Measurements from ENCODE around the gene TMEM132D.

TMEM132D gene

DNA sequence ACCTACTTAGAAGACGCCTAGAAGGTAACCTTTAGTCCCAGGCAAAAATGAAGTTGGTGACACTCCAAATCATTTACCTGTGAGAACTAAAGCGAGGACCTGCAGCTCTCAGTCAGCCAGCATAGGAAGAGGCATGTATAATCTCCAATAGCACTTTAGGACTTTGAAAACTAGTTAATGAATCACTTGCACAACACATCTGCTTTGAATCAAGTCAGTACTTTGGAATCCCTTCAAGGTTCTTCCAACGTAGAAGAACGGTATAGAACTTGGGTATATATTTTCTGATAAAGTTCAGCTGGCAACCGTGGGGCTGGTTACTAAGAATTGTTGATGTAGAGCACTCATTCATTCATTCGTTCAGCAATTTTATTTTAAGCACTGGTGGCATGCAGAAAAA is 251.9 kb downstream of the TMEM132D start:
- Histone ChIP-seq H3K27ac (no peak overlapping the region), H3K4me3 (no peak overlapping the region), H3K27me3 (no peaks in the 10 kb centered on the region), H3K4me2 (no peak overlapping the region), H3K4me1 (no peaks in the 10 kb centered on the region), H3K36me3 (no peaks in the 10 kb centered on the region), H3K9ac (no peak overlapping the region), H4K20me1 (no peaks in the 10 kb centered on the region), H3K9me3 (no peaks in the 10 kb centered on the region; the same call in 1 of the 2 replicates)
- TF ChIP-seq Cebpa-rat (IDR thresholded peaks at IDR 0.05): no peak

DNA sequence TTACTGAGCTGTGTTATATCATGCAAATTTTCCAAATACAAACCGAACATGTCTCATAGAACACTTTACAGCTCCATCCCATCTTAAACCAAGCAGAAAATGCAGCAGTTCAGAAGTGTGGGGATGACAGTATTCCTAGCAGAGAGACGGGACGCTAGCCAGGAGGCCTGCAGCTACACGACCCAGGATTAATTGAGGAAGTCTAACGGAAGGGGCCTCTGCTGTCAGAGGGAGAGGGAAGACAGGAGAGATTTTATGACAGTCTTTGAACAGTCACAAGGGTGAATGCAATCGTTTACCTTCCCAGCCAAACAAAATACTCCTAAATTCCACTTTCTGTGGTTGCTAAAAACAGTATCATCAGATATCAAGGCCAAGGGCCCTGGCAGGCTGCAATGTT is 261.9 kb downstream of the TMEM132D start:
- no peak for TF ChIP-seq Cebpa-rat (IDR thresholded peaks at IDR 0.05)
- Histone ChIP-seq H3K4me3 (no peak overlapping the region), H3K36me3 (no peaks in the 10 kb centered on the region), H3K4me2 (no peak overlapping the region), H3K4me1 (no peaks in the 10 kb centered on the region), H3K27me3 (no peaks in the 10 kb centered on the region), H3K27ac (no peak overlapping the region), H3K9ac (no peak overlapping the region), H4K20me1 (no peaks in the 10 kb centered on the region), H3K9me3 (peaks cover 5% of the 10 kb centered on the region; the same call in 1 of the 2 replicates)

DNA sequence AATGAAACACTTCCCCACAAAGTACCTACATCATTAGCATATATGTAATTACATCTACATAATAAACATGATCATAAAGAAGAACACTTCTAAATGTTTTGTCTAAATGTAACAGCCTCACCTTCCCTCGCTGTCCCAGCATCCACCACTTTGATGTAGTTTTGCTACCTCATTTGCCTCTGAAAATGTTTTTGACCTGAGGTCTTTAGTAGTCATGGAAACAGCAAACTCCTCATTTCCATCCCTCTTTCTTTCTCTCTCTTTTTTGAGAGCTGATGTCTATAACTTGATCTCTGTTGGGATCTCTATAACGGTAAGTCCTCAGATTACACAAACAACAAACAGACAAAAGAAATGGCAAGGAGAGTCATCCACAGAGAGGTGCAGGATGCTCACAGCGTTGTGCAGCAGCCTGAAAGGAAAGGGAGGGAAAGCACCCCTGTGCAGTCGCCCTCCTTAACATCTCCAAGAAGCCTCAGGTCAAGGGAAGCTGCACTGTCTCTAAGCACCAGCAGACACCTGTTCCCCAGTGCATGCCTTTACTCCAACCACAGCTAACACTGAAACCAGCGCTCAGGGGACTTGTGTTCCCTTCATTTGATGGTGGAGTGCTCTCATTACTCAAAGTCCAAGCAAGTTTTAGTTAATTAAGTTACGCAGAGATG is 268.7 kb downstream of the TMEM132D start:
- no peaks in the 10 kb centered on the region for H3K4me1 ChIP-seq
- H4K20me1 ChIP-seq: no peaks in the 10 kb centered on the region
- no peak for TF ChIP-seq Cebpa-rat (IDR thresholded peaks at IDR 0.05)
- H3K36me3 ChIP-seq: no peaks in the 10 kb centered on the region
- H3K27ac ChIP-seq: no peak overlapping the region
- peaks cover 5% of the 10 kb centered on the region; the same call in 1 of the 2 replicates for H3K9me3 ChIP-seq
- H3K4me2 ChIP-seq: no peak overlapping the region
- no peak overlapping the region for H3K4me3 ChIP-seq
- H3K9ac ChIP-seq: no peak overlapping the region
- no peaks in the 10 kb centered on the region for H3K27me3 ChIP-seq

DNA sequence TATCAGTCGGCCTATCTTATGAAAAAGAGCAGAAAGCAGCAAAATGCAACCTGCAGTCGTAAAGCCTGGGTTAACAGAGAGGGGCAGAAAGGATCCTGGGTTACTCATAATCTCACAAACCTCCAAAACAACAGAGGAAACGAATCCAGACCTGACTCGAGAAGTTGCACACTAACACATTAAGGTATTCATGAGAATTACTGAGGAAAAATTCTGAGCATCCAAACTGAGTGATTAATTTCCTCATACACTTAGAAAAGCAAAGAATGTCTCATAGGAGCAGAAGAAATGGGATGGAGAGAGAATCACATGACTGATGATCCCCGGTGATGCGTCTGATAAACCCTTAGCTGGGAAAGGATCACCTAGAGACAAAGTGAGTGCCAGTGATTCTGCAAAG is 272.5 kb downstream of the TMEM132D start:
- H3K4me2 ChIP-seq: no peak overlapping the region
- no peak for TF ChIP-seq Cebpa-rat (IDR thresholded peaks at IDR 0.05)
- no peak overlapping the region for H3K4me3 ChIP-seq
- H4K20me1 ChIP-seq: no peaks in the 10 kb centered on the region
- no peaks in the 10 kb centered on the region for H3K4me1 ChIP-seq
- H3K27me3 ChIP-seq: no peaks in the 10 kb centered on the region
- H3K9me3 ChIP-seq: no peaks in the 10 kb centered on the region
- no peaks in the 10 kb centered on the region for H3K36me3 ChIP-seq
- no peak overlapping the region for H3K27ac ChIP-seq
- no peak overlapping the region for H3K9ac ChIP-seq

DNA sequence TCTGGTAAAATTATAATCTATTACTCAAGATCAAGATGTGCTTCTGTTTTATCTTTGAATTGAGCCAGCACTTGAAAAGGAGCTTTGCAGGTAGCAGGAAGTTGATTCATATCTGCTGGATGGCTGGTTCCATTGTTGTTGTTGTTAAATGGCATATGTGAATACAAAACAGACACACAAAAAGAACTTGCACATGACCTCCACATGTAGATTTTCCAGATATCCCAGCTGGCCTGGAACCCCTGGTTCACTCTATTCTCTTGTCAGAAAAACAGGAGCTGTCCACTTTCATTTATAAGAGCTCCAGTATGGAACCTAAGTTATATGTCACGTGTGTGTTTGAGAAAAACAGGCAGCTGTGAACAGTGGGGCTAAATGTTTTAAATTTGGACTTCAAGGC is 273.9 kb downstream of the TMEM132D start:
- no peaks in the 10 kb centered on the region for H3K4me1 ChIP-seq
- H3K27ac ChIP-seq: no peak overlapping the region
- no peak overlapping the region for H3K9ac ChIP-seq
- H4K20me1 ChIP-seq: no peaks in the 10 kb centered on the region
- no peaks in the 10 kb centered on the region for H3K9me3 ChIP-seq
- H3K4me3 ChIP-seq: no peak overlapping the region
- TF ChIP-seq Cebpa-rat (IDR thresholded peaks at IDR 0.05): no peak
- no peaks in the 10 kb centered on the region for H3K36me3 ChIP-seq
- H3K4me2 ChIP-seq: no peak overlapping the region
- H3K27me3 ChIP-seq: no peaks in the 10 kb centered on the region

DNA sequence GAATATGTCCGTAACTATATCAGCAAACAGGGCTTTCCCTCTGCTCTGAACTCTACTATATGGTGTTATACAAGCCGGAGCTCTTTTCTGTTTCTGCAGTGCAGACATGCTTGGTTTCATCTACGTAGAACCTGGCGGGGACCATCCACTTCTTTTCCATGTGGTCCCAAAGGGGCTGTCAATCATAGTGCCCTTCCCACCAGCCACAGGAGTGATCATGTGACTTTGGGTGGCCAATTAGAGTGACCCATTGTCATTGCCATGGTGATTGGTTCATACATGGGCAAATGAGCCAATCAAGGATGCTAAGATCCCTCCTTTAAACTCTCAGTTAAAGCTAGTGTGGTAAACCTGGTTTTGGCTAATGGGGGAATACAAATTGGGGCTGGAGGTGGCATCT is 281.3 kb downstream of the TMEM132D start:
- Histone ChIP-seq H3K4me2 (no peak overlapping the region), H3K4me1 (no peaks in the 10 kb centered on the region), H3K27me3 (no peaks in the 10 kb centered on the region), H3K4me3 (no peak overlapping the region), H3K9me3 (no peaks in the 10 kb centered on the region), H3K27ac (no peak overlapping the region), H4K20me1 (no peaks in the 10 kb centered on the region), H3K36me3 (no peaks in the 10 kb centered on the region), H3K9ac (no peak overlapping the region)
- no peak for TF ChIP-seq Cebpa-rat (IDR thresholded peaks at IDR 0.05)

DNA sequence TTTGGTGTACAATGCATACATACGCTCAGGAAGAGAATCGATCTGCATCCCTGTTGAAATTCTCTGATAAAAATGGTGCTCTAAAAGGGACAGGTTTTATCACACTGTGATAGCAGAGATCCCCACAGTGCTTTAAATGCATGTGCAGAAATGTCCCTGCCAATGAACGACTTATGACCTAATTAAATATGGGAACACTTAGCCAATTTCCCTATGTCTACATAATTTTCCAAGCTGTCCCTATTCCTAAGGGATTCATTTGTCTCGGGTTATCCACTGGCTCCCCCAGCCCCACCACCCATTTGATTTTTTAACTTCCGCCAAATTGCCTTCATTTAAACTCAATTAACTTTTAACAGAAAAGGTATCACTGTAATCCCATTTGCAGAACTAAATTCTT is 284.6 kb downstream of the TMEM132D start:
- no peak overlapping the region for H3K4me3 ChIP-seq
- H3K4me1 ChIP-seq: no peaks in the 10 kb centered on the region
- H3K27ac ChIP-seq: no peak overlapping the region
- H3K36me3 ChIP-seq: no peaks in the 10 kb centered on the region
- H3K9ac ChIP-seq: no peak overlapping the region
- no peak overlapping the region for H3K4me2 ChIP-seq
- no peak for TF ChIP-seq Cebpa-rat (IDR thresholded peaks at IDR 0.05)
- H3K27me3 ChIP-seq: no peaks in the 10 kb centered on the region
- no peaks in the 10 kb centered on the region for H4K20me1 ChIP-seq
- H3K9me3 ChIP-seq: peaks cover 14% of the 10 kb centered on the region; the same call in 1 of the 2 replicates

DNA sequence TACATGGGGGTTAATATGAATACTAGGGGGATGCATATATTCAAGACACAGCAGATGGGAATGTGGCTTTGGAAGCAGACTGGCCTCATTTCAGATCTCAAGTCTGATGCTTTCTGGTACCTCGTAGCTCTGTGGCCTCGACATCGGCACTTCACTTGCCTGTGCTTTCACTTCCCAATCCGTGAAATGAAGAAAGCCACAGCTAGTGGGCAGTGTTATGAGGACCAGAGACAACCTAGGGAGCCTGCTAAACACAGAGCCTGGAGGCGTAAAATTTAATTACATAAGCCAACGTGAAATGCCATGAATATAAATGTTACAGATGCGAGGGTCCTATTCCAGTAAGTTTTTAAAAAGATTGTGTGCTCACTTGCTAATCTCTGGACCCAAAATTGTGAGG is 286.0 kb downstream of the TMEM132D start:
- Histone ChIP-seq H3K9ac (no peak overlapping the region), H3K4me3 (no peak overlapping the region), H3K27me3 (no peaks in the 10 kb centered on the region), H4K20me1 (no peaks in the 10 kb centered on the region), H3K4me1 (no peaks in the 10 kb centered on the region), H3K36me3 (no peaks in the 10 kb centered on the region), H3K9me3 (peaks cover 14% of the 10 kb centered on the region; the same call in 1 of the 2 replicates), H3K4me2 (no peak overlapping the region), H3K27ac (no peak overlapping the region)
- TF ChIP-seq Cebpa-rat (IDR thresholded peaks at IDR 0.05): no peak

DNA sequence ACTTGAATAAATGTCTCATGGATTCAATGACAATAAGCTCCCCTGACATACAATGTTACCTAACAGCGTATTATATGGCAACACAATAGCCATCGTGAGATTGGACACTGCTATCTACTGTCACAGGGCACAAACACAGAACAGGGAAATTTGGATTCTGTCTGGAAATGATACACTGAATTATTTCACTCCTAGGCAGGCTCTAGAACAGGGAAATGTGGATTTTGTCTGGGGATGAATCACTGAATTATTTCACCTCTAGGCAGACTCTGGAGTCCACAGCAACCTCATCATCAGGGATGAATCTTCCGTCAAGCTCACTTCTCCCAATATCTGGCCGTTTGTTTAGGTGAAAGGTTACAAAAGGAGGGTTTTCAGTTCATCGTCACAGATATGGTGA is 288.8 kb downstream of the TMEM132D start:
- Histone ChIP-seq H3K4me3 (no peak overlapping the region), H3K4me1 (no peaks in the 10 kb centered on the region), H3K27ac (no peak overlapping the region), H4K20me1 (no peaks in the 10 kb centered on the region), H3K36me3 (no peaks in the 10 kb centered on the region), H3K9ac (no peak overlapping the region), H3K9me3 (peaks cover 14% of the 10 kb centered on the region; the same call in 1 of the 2 replicates), H3K27me3 (no peaks in the 10 kb centered on the region), H3K4me2 (no peak overlapping the region)
- no peak for TF ChIP-seq Cebpa-rat (IDR thresholded peaks at IDR 0.05)

DNA sequence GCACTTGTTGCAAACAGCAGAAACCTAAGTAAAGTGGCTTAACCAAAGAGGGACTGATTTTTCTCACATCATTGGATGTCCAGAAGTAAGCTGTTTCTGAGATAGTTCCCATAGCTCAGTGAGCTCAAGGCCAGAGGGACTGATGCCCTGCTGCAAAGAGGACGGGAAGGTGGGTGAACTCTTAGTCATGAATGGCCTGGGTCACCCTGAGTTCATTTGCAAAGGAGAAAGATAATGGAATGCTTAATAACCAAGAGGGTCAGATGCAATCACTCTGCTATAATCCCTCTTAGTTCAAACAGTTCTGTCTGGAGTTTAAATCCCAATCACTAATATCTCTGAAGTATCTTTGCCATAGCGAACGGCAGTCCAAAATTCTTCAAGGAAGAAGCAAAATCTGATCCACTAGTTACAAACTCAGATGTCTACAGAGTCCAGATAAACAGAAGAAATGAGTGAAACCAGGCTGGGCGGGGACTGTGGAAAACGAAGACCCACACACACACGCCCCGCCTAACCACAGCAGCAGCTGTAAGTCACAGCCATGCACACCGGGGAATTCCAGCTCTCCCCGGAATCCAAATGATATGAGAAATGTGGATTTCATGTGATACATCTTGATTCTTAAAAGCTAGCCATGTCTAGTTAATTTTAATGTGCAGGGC is 289.5 kb downstream of the TMEM132D start:
- Histone ChIP-seq H3K4me2 (no peak overlapping the region), H3K27me3 (no peaks in the 10 kb centered on the region), H3K36me3 (no peaks in the 10 kb centered on the region), H3K9ac (no peak overlapping the region), H4K20me1 (no peaks in the 10 kb centered on the region), H3K27ac (no peak overlapping the region), H3K4me3 (no peak overlapping the region), H3K9me3 (peaks cover 14% of the 10 kb centered on the region; the same call in 1 of the 2 replicates), H3K4me1 (no peaks in the 10 kb centered on the region)
- no peak for TF ChIP-seq Cebpa-rat (IDR thresholded peaks at IDR 0.05)

All from BLaER1 (cell line).